Suppressor macrophage treated with lipopolysaccharide for 1 hour (primary cell): Measurements from ENCODE around the gene GSN.

ENCODE experiments used
- DNase-seq, 3 donors: peaks; one replicate each; pipeline ENCODE4 v3.0.0-alpha.2; 2020 to 2022

The GSN gene

GRCh38 chr9:121273064-121273775, 5.3 kb downstream of the GSN start:
- DNase-seq = no peak

GRCh38 chr9:121274851-121275250, 6.9 kb downstream of the GSN start:
- no peak for DNase-seq

- no peak for DNase-seq
Observed at GRCh38 chr9:121275781-121276658, 8.1 kb downstream of the GSN start.

GRCh38 chr9:121277026-121277425, 9.1 kb downstream of the GSN start:
- DNase-seq = no peak

- DNase-seq = peak in 2 of 3 donors; percentile 22 to 33
Observed at GRCh38 chr9:121277518-121278295, 9.7 kb downstream of the GSN start.

GRCh38 chr9:121278477-121279261, 10.7 kb downstream of the GSN start:
- DNase-seq = peak; percentile 60 to 63 (median 62)

DNA sequence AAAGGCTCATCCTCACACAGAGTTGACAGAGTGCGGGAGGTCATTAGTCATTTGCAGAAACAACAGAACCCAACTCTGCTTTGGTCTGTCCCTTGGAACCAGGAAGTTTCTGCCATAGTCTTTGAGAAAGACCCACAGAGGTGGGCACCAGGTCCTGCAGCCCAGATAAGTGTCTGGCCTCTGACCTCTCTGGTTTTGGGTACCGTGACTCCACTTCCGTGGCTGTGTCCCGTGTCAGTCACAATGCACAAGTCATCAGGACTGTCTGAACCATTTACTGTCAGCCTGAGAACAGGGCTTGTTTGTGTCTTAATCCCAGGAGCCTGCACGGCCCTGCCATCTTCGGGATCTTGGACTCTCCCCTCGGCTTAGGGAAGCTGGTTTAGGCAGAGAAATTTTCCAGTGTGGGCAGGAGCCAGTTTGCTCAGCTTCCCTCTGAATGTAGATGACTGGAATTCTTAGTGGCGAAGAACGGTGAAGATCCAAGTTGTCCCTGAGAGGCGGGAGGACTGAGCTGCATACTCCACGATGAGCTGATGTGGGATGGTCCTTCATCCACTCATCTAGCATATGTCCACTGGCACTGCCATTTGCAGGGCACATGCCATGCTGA, 11.9 kb downstream of the GSN start:
- peak in 2 of 3 donors; percentile 35 to 59 for DNase-seq

DNA sequence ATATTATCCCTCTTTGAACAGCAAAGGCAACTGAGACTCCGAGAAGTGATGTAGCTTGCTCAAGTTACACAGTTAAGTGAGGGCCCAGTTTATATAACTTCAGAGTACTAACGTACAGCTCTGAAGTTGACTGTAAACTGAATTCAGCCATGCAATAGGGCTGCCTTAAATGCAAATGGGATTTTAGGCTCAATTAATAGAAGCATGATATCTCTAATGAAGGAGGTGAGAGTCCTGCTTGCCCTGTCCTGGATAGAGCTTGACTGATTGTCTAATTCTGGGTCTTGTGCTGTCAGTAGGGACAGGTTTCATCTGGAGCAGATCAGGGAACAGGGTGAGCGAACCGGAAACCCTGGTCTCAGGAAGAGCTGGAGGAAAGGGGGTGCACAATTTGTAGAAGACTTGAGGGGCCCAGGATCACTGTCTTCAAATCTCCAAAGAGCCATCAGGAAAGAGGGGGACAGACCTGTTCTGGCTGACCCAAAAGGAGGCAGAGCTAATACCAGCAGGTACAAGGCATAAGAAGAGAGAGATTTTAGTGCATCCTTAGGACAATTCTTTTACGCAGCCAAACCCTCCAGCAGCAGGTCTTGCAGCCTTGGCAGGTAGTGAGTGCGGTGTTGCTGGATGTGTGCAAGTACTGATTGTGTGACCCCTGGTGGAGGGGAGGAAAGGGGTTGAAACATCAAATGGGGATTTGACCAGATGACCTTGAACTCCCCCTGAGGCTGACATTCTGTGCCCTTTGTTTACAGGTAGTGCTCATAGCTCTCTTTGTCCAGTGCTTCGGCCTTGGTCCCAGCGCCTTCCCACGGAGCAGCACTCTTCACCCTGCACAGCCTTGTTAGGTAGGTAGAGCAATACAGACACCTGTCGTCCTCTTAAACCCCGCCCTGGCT, 13.0 kb downstream of the GSN start:
- DNase-seq = no peak

DNA sequence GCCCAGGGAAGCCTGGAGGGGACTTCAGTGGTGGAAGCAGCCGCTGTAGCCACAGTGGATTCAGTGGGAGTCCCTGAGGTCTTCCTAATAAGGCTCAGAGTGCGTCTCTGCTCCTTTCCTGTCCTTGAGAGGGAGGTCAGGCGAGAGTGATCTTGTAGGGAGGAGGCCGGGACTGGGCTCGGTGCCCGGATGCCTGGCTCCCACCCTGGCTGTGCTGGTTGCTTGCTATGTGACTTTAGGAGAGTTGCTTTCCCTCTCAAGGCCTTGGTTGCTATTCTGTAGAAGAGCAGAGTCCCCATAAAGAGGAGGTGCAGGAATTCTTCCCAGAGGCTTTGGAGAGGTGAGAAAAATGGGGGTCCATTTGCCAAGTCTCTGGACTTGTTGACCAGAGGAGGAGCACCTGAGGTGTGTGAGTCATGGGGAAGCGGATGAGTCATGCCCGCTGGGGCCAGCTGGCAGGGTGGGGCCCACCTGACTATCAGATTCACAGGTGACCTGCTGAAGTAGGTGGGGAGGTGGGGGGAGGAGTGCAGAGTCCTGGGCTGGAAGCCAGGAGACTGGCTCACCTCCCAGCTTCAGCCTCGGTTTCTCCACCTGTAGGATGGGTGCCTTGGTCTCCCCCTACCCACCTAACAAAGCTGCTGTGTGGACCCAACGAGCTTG, 13.8 kb downstream of the GSN start:
- no peak for DNase-seq

DNA sequence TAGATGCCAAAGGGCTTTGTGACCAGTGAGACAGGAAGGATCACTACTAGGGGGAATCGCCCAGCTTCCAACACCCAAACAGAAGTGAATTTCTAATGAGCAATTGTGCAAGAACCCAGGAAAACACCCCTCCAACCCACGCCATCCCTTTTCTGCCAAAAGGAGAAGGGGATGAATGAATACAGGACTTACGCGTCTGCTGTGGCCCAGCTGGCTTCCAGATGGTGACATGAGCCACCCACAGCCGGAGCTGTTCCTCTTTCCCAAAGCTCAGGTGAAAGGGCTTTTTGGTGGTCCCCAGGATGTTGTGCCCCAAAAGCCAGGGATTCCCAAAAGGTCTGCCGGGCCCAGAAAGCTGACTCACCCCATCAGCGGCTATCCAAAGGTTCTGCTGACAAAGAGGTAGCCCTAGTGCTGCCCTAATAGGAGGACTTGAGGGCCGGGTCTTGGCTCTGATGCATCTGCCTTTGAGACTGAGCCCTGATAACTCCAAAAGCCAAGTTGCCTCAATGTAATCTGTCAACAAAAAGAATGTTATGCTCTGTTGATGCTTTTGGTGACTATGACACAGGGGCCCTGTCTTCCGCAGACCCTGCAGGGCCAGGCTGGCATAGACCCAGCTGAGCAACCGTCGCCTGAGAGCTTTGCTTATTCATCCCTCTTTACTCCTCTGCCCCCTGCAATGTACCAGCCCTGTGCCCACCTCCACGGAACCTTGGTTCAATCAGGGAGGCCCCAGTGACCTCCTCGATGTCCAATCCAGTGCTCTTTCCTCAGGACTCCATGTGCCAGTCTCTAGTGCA, 14.5 kb downstream of the GSN start:
- peak; percentile 95 to 98 (median 97) for DNase-seq

DNA sequence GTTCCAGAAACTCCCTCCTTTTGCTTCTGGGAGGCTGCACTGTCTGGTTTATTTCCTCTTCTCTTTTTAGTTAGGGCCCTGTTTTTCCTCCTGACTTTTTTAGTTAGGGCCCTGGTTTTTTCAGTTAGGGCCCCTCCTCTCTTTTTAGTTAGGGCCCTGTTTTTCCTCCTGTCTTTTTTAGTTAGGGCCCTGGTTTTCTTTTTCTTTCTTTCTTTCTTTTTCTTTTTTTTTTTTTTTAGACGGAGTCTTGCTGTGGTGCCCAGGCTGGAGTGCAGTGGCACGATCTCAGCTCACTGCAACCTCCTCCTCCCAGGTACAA, 15.1 kb downstream of the GSN start:
- DNase-seq = peak; percentile 55 to 63 (median 62)

GRCh38 chr9:121283856-121284732, 16.1 kb downstream of the GSN start:
- no peak for DNase-seq

DNA sequence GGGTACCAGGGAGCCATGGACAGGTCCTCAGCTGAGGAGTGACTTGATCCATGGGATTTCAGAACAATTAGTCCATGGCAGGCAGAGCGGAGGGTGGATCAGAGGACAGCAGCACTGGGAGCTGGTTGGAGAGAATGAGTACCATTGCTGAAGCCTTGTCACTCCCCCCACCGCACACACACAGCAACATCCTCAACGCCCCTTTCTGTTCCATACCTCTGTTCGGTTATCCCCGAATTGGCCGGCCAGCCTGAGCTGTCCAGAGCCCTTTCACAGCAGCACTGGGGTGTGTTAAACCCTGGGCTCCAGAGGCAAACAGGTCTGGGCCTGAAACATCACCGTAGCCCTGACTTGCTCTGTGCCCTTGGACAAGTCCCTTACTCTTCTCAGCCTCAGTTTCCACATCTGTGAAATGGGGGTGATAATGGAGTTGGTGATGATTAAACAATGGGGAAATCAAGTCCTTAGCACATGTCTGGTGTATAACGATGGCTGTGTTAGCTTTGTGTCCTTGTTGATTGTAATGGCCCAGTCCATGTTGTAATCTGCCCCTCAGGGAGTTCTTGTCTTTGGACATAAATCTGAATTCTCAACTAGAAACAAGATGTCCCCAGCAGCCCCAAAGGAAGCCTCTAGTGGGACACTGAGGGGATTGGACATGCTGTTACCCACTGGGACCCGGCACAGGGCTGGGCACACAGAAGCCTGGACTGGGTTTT, 16.9 kb downstream of the GSN start:
- no peak for DNase-seq

DNA sequence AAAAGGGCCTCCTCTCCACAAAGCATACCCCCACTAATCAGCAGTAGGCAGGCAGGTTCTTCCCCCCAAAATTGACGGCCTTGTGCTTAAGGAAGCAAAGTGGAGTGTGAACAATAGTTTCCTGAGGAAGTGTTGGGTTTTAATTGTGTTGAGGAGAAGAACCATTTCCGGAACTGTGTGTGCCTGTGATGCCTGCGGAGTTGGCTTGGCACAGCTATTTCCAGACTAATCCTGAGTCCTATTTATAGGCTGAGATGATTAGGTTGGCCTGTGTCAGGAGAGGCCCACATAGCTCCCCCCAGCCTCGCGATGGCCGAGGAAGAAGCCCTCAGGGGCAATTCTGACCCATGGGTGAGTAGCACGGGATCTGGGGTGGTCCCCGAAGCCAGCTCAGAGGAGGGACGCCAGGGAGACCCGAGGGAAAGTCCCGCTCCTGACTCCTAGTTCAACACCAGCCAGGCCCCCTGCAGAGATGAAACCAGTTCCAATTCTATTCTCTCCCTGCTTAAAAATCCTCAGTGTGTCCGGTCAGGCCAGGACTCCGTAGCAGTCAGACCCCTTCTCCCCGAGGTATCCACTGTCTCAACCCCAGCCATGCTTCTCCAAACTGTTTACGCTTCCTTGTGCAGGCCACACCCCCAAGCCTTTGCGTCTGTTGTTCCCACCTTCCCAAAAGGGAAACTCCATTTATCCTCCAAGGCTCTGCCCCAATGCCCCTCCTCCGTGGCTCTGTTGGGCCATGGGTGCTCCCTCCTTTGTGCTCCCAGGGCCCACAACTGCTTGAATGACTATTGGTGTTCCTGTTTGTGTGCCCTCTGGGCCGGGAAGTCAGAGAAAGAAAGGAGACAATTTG, 18.1 kb downstream of the GSN start:
- DNase-seq = peak; percentile 61 to 79 (median 75)

GRCh38 chr9:121286688-121286972, 18.7 kb downstream of the GSN start:
- no peak for DNase-seq

GRCh38 chr9:121286973-121287741, 19.2 kb downstream of the GSN start:
- peak; percentile 91 to 93 (median 92) for DNase-seq
